T-cell (primary cell): ENCODE results near the gene ELMOD3. TPM values are rescaled to one million over a fixed set of nuclear protein-coding genes. Genes with fewer than 3 reads are reported as not detected.

ENCODE experiments used
- ATAC-seq, 4 experiments: fragments of 200-7000 bp in 3 of 4; fragments of 150-1000 bp in 1 of 4; cut with Tn5 transposase; replicated peaks in 1 of 4; 1 replicate in 3 of 4; 2 replicates in 1 of 4; pipeline ENCODE4 v1.10.0; 2021; ENCODE audit warnings: moderate library complexity in 3 of 4, mild to moderate bottlenecking in 2 of 4, moderate number of reproducible peaks in 1 of 4
- CTCF ChIA-PET, 2 donors: fragments of 300-600 bp; sonication (Branson Sonifier 250); formaldehyde crosslinking; loops; one replicate each; lab custom pipeline; 2022; ENCODE audit warnings: antibody characterized with exemption in 2 of 2; lab: Charles Lee
- POLR2A ChIA-PET, 2 donors: fragments of 300-600 bp; sonication (Branson Sonifier 250); formaldehyde crosslinking; loops; one replicate each; lab custom pipeline; 2022; ENCODE audit warnings: antibody characterized with exemption in 2 of 2; lab: Charles Lee
- DNase-seq, 35 experiments: peaks; one replicate each; pipeline versions ENCODE4 v3.0.0 to v3.0.0-alpha.2; 2013 to 2023
- H3K27ac ChIP-seq: one replicate; pipeline ENCODE4 v1.5.1; 2013; ENCODE audit warnings: low read length
- H3K27me3 ChIP-seq, 2 experiments: replicated peaks in 1 of 2; 1 replicate in 1 of 2; 2 replicates in 1 of 2; pipeline versions ENCODE4 v1.6.1 to v1.7.0; 2013; ENCODE audit warnings: low read length in 1 of 2, mixed read lengths in 1 of 2; ENCODE audit not compliant: control insufficient read depth in 2 of 2, insufficient read depth in 2 of 2; ENCODE audit errors: extremely low read depth in 1 of 2
- H3K36me3 ChIP-seq, 2 donors: 1 replicate in 1 of 2; 2 replicates in 1 of 2; pipeline versions ENCODE4 v1.6.1 to v1.7.0; 2013; ENCODE audit warnings: low read length in 1 of 2; ENCODE audit not compliant: control insufficient read depth in 2 of 2, insufficient read depth in 1 of 2; ENCODE audit errors: extremely low read depth in 1 of 2
- H3K4me1 ChIP-seq, 2 experiments: 1 replicate in 1 of 2; 2 replicates in 1 of 2; pipeline versions ENCODE4 v1.6.1 to v1.7.0; 2013; ENCODE audit warnings: low read length in 2 of 2, mixed read lengths in 1 of 2; ENCODE audit not compliant: insufficient read depth in 2 of 2, control insufficient read depth in 1 of 2; ENCODE audit errors: extremely low read depth in 1 of 2
- H3K4me3 ChIP-seq, 2 donors: 1 replicate in 1 of 2; 2 replicates in 1 of 2; pipeline versions ENCODE4 v1.5.1 to v1.7.0; 2013; ENCODE audit warnings: mild to moderate bottlenecking in 2 of 2, low read length in 1 of 2, moderate library complexity in 1 of 2; ENCODE audit not compliant: control insufficient read depth in 1 of 2; ENCODE audit errors: extremely low read depth in 1 of 2
- H3K9me3 ChIP-seq: 2 replicates; pipeline ENCODE4 v1.7.0; 2013
- H3K27ac Mint-ChIP-seq, 2 donors: one replicate each; pipeline ENCODE4 v1.8.0; 2020 to 2021; ENCODE audit warnings: mild to moderate bottlenecking in 2 of 2, mixed read lengths in 2 of 2
- H3K27me3 Mint-ChIP-seq, 2 donors: one replicate each; pipeline ENCODE4 v1.8.0; 2021 to 2022; ENCODE audit warnings: mixed read lengths in 2 of 2
- H3K36me3 Mint-ChIP-seq: one replicate; pipeline ENCODE4 v1.8.0; 2021; ENCODE audit warnings: mixed read lengths
- H3K4me1 Mint-ChIP-seq, 3 donors: one replicate each; pipeline ENCODE4 v1.8.0; 2020 to 2022; ENCODE audit warnings: mixed read lengths in 3 of 3, mild to moderate bottlenecking in 1 of 3
- H3K4me3 Mint-ChIP-seq, 3 donors: one replicate each; pipeline ENCODE4 v1.8.0; 2020 to 2022; ENCODE audit warnings: mild to moderate bottlenecking in 3 of 3, mixed read lengths in 3 of 3, moderate library complexity in 3 of 3
- H3K9me3 Mint-ChIP-seq, 3 donors: one replicate each; pipeline ENCODE4 v1.8.0; 2020 to 2022; ENCODE audit warnings: mixed read lengths in 3 of 3
- WGBS: methylation state at CpG from one replicate; pipeline ENCODE4 v1.1.5; 2013; ENCODE audit warnings: missing lambda C conversion rate; ENCODE audit not compliant: insufficient coverage; 5-methylcytosine and 5-hydroxymethylcytosine counted together
- total RNA-seq, 35 experiments: library from RNA in 6 of 35; stranded (reverse) in 6 of 35; fragments of 120-200 nt in 1 of 35; gene quantifications; one replicate each; pipeline versions ENCODE4 v1.2.1 to v1.2.4 and lab custom pipeline; 2013 to 2026

Gene ELMOD3
- total RNA-seq, 5 donors from 2014 or later (not counting 1 experiment from before 2014, with no cell fraction given) = 18.8 to 30.9 (median 25.2) TPM

DNA sequence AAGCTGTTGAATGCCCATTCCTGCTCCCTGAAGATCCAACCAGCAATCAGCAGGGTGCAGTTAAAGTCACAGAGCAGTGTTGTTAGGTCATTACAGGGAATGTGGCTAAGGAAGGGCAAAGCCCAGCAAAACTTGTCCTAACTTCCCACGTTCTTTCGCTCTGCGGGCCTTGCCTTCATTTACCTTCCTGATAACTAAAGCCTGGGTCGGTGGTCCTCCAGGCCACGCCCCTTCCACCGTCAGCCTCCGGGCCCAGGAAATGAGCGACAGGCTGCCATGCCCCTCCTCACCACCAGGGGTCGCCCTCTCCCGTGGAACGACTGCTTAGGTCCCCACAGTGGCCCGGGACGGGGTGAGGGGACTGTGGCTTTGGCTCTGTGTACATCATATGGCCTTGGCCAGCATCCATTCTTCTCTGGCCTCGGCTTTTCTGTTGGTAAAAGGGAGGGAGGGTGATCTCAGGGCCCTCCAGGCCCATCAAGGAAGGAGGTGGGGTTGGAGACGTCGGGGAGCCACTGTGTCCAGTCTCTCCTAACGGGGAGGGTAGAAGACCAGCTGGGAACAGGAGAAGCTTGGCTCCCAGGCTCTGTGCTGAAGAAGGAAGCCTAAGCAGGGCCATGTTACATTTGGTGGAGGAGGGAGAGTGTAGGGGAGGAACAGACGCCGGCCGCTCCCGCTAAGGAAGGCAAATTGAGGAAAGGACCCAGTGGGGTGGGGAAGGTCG is 66.1 kb downstream of the ELMOD3 start:
- no peaks in the 10 kb centered on the region for H3K36me3 Mint-ChIP-seq
- H3K9me3 Mint-ChIP-seq = no peaks in the 10 kb centered on the region
- no peaks in the 10 kb centered on the region for H3K27me3 ChIP-seq
- H3K4me3 Mint-ChIP-seq = peak overlapping the region; percentile 62 to 89 (median 74)
- peak overlapping the region; percentile 84 to 86 for H3K27ac Mint-ChIP-seq
- H3K4me1 ChIP-seq = peaks cover 12 to 31% of the 10 kb centered on the region in 2 experiments
- ChIA-PET CTCF (interaction anchor here (0.6 to 4.5 kb wide), 12 partner anchors 26 to 136 kb away, joined by 3 to 65 read pairs (median 6); partner anchors contain the start of genes ELMOD3 (in 1 of the 2) and MAT2A (in 1 of the 2)), POLR2A (interaction anchor here in 1 of 2 donors (0.5 to 1.6 kb wide), 2 partner anchors 119 to 129 kb away, joined by 3 to 8 read pairs; no protein-coding TSS in a partner anchor)
- 38% methylated on average over 20 of the region's 22 CpGs for WGBS
- no peaks in the 10 kb centered on the region for H3K36me3 ChIP-seq
- H3K9me3 ChIP-seq = no peaks in the 10 kb centered on the region
- peaks cover 20 to 27% (median 22%) of the 10 kb centered on the region in 3 donors for H3K4me1 Mint-ChIP-seq
- H3K27ac ChIP-seq = peak overlapping the region; percentile 20
- no peaks in the 10 kb centered on the region for H3K27me3 Mint-ChIP-seq
- DNase-seq = peak; percentile 47 to 92 (median 81)
- H3K4me3 ChIP-seq = no peak overlapping the region
- ATAC-seq = peak; percentile 59 to 68 (median 65)

DNA sequence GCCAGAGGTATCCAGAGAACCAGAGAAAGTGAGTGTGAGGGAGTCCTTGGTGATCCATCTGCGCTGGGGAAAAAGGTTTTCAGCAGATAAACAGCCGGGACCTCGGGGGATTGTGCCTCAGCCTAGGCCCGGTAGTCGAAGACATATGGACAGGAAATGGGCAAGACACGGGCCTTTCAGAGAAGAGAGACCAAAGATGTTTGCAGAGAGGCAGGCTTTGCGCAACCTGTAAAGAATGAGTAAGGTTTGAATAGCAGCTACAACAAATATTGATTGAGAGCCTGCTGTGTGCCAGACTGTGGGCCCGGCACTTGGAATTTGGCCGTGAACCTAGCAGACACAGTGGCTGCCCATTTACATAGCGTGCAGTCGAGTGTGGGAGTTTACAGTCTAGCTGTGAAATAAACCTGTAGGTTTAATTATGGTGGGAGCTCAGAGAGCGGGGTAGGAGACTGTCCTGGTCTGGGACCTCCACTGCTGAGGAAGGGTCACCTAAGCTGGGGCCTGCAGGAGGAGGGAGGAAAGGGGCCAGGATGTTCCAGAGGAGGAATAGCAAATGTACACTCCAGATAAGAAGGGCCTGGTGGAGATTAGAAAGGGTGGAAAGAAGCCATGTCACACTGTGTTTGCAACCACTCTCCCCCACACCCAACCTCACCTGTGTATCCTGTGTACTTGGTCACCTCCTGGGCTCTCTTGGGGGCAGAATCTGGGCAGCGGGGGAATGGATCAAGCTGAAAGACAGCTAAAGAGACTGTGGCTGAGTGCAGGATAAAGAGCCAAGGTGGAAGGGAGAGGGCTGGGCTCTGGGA is 66.9 kb downstream of the ELMOD3 start:
- H3K27me3 Mint-ChIP-seq = no peaks in the 10 kb centered on the region
- 95% methylated on average over 13 of the region's 13 CpGs for WGBS
- H3K9me3 Mint-ChIP-seq = no peaks in the 10 kb centered on the region
- H3K36me3 Mint-ChIP-seq = no peaks in the 10 kb centered on the region
- H3K36me3 ChIP-seq = no peaks in the 10 kb centered on the region
- DNase-seq (no peak), ATAC-seq (no peak)
- peak overlapping the region in 1 of 2 donors; percentile 86 for H3K27ac Mint-ChIP-seq
- peaks cover 12 to 31% of the 10 kb centered on the region in 2 experiments for H3K4me1 ChIP-seq
- H3K9me3 ChIP-seq = no peaks in the 10 kb centered on the region
- POLR2A ChIA-PET = no interaction called here
- no peak overlapping the region for H3K4me3 ChIP-seq
- peaks cover 20 to 27% (median 22%) of the 10 kb centered on the region in 3 donors for H3K4me1 Mint-ChIP-seq
- no peak overlapping the region for H3K4me3 Mint-ChIP-seq
- H3K27me3 ChIP-seq = no peaks in the 10 kb centered on the region
- CTCF ChIA-PET = interaction anchor here (1.1 to 4.5 kb wide), 5 partner anchors 66 to 135 kb away, joined by 3 to 65 read pairs (median 4); partner anchors contain the start of gene ELMOD3 (in 1 of the 2)
- H3K27ac ChIP-seq = no peak overlapping the region

- ChIA-PET POLR2A (no interaction called here), CTCF (interaction anchor here (1.1 to 4.5 kb wide), 4 partner anchors 114 to 134 kb away, joined by 3 to 65 read pairs (median 10); no protein-coding TSS in a partner anchor)
- DNase-seq = no peak
- ATAC-seq = no peak
- H3K27me3 Mint-ChIP-seq = no peaks in the 10 kb centered on the region
- no peak overlapping the region for H3K4me3 Mint-ChIP-seq
- peaks cover 12 to 31% of the 10 kb centered on the region in 2 experiments for H3K4me1 ChIP-seq
- peak overlapping the region in 1 of 2 donors; percentile 63 for H3K27ac Mint-ChIP-seq
- H3K36me3 Mint-ChIP-seq = no peaks in the 10 kb centered on the region
- peaks cover 20 to 27% (median 22%) of the 10 kb centered on the region in 3 donors for H3K4me1 Mint-ChIP-seq
- H3K27me3 ChIP-seq = no peaks in the 10 kb centered on the region
- no CpG with 5 or more reads among the region's 2 CpGs for WGBS
- no peaks in the 10 kb centered on the region for H3K36me3 ChIP-seq
- no peak overlapping the region for H3K4me3 ChIP-seq
- H3K27ac ChIP-seq = no peak overlapping the region
- no peaks in the 10 kb centered on the region for H3K9me3 ChIP-seq
- H3K9me3 Mint-ChIP-seq = no peaks in the 10 kb centered on the region
Observed at GRCh38 chr2:85422072-85422457, 67.5 kb downstream of the ELMOD3 start.

GRCh38 chr2:85423525-85423924 is 69.0 kb downstream of the ELMOD3 start:
- Mint-ChIP-seq H3K36me3 (no peaks in the 10 kb centered on the region), H3K4me3 (no peak overlapping the region), H3K9me3 (no peaks in the 10 kb centered on the region), H3K27me3 (no peaks in the 10 kb centered on the region), H3K4me1 (peaks cover 21 to 23% (median 22%) of the 10 kb centered on the region in 3 donors), H3K27ac (no peak overlapping the region)
- H3K4me1 ChIP-seq = peaks cover 8 to 23% of the 10 kb centered on the region in 2 experiments
- no peak overlapping the region for H3K4me3 ChIP-seq
- ATAC-seq (no peak), DNase-seq (no peak)
- POLR2A ChIA-PET = no interaction called here
- no peaks in the 10 kb centered on the region for H3K36me3 ChIP-seq
- H3K9me3 ChIP-seq = no peaks in the 10 kb centered on the region
- WGBS = 72% methylated on average over 3 of the region's 5 CpGs
- CTCF ChIA-PET = interaction anchor here (0.6 to 2.4 kb wide), 4 partner anchors 127 to 229 kb away, joined by 5 to 7 read pairs (median 6); no protein-coding TSS in a partner anchor
- no peak overlapping the region for H3K27ac ChIP-seq
- H3K27me3 ChIP-seq = no peaks in the 10 kb centered on the region

DNA sequence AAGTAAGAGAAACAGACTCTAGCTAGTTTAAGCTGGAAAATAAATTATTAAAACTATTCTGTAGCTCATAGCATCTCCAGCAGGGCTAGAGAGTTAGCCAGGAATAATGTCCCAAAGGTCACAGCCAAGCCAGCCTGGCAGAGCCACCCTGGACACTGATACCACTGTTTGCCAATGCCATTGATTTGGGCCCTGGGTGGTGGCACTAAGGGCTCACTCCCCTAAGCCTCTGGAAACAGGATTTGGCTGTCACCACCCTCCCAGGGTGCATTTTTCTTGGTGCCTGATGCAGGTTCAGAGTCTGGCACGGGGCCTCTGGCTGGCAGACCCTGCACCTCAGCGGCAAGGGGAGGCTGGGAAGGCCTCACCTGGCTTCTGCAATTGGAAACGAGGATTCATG is 71.0 kb downstream of the ELMOD3 start:
- Mint-ChIP-seq H3K4me1 (peaks cover 3 to 11% (median 6%) of the 10 kb centered on the region in 3 donors), H3K36me3 (no peaks in the 10 kb centered on the region), H3K4me3 (no peak overlapping the region), H3K27ac (no peak overlapping the region), H3K27me3 (no peaks in the 10 kb centered on the region), H3K9me3 (no peaks in the 10 kb centered on the region)
- POLR2A ChIA-PET = no interaction called here
- DNase-seq (no peak), ATAC-seq (no peak)
- 100% methylated on average over 2 of the region's 3 CpGs for WGBS
- no peaks in the 10 kb centered on the region for H3K27me3 ChIP-seq
- no peak overlapping the region for H3K27ac ChIP-seq
- no peaks in the 10 kb centered on the region for H3K36me3 ChIP-seq
- peaks cover 0 to 7% of the 10 kb centered on the region in 2 experiments for H3K4me1 ChIP-seq
- no peaks in the 10 kb centered on the region for H3K9me3 ChIP-seq
- CTCF ChIA-PET = no interaction called here
- no peak overlapping the region for H3K4me3 ChIP-seq

DNA sequence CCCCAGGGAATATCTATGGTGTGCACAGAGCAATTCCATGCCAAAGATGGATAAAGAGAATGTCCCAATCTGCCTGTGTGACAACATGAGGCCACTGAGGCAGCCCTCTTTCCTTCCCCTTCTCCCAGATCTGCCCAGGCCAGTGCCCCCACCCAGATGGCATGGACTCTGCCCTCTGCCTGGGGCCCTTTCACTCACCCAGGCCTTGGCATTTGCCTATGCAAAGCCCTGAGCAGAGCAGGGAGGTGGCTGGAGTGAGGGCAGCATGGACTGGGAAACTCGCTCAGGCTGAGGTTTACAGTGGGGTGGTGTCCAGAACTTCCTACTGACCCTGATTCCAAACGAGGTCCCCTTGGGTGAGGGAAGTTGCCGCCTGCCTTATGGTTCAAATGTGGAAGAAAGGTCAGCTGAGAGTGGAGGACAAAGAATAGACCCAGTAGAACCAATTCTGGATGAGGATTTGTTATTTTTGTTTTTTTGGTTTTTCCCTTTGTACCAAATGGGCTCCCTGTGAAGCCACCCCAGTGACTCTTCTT is 72.8 kb downstream of the ELMOD3 start:
- Mint-ChIP-seq H3K27me3 (no peaks in the 10 kb centered on the region), H3K36me3 (no peaks in the 10 kb centered on the region), H3K9me3 (no peaks in the 10 kb centered on the region), H3K4me3 (no peak overlapping the region), H3K4me1 (peaks cover 0 to 5% (median 2%) of the 10 kb centered on the region in 3 donors), H3K27ac (no peak overlapping the region)
- ChIA-PET CTCF (no interaction called here), POLR2A (no interaction called here)
- no peak overlapping the region for H3K27ac ChIP-seq
- peaks cover 0 to 2% of the 10 kb centered on the region in 2 experiments for H3K4me1 ChIP-seq
- no peak overlapping the region for H3K4me3 ChIP-seq
- 70% methylated on average over 2 of the region's 3 CpGs for WGBS
- ATAC-seq = no peak
- H3K27me3 ChIP-seq = no peaks in the 10 kb centered on the region
- no peaks in the 10 kb centered on the region for H3K36me3 ChIP-seq
- H3K9me3 ChIP-seq = no peaks in the 10 kb centered on the region
- no peak for DNase-seq
